Lung (tissue), 12 donors: Measurements from ENCODE around the gene RER1. TPM values are rescaled to one million over a fixed set of nuclear protein-coding genes. Genes with fewer than 3 reads are reported as not detected.

Source experiments
- ATAC-seq: fragments of 200-7000 bp; cut with Tn5 transposase; one replicate; pipeline ENCODE4 v1.9.1; 2020; ENCODE audit warnings: moderate number of reproducible peaks; ENCODE audit not compliant: insufficient read depth, low FRiP score
- DNase-seq, 3 donors: peaks; one replicate each; pipeline ENCODE4 v3.0.0-alpha.2; 2013 to 2017
- H3K27ac ChIP-seq, 2 donors: one replicate each; pipeline ENCODE4 v1.5.1; 2013; ENCODE audit warnings: mild to moderate bottlenecking in 2 of 2, moderate library complexity in 2 of 2, control low read depth in 1 of 2, inconsistent platforms in 1 of 2, low read depth in 1 of 2, low read length in 1 of 2
- H3K27me3 ChIP-seq, 3 donors: one replicate each; pipeline ENCODE4 v1.5.1; 2013; ENCODE audit warnings: low read length in 2 of 3; ENCODE audit not compliant: control insufficient read depth in 3 of 3, insufficient read depth in 3 of 3
- H3K36me3 ChIP-seq, 4 donors: one replicate each; pipeline ENCODE4 v1.5.1; 2013; ENCODE audit warnings: low read length in 4 of 4, mild to moderate bottlenecking in 1 of 4, moderate library complexity in 1 of 4; ENCODE audit not compliant: control insufficient read depth in 4 of 4, insufficient read depth in 4 of 4
- H3K4me1 ChIP-seq, 5 donors: one replicate each; pipeline ENCODE4 v1.5.1; 2013; ENCODE audit warnings: low read length in 5 of 5, mild to moderate bottlenecking in 2 of 5, moderate library complexity in 1 of 5; ENCODE audit not compliant: control insufficient read depth in 5 of 5, insufficient read depth in 5 of 5
- H3K4me3 ChIP-seq: one replicate; pipeline ENCODE4 v1.5.1; 2013; ENCODE audit warnings: mild to moderate bottlenecking, control low read depth, moderate library complexity
- H3K9ac ChIP-seq, 2 donors: one replicate each; pipeline ENCODE4 v1.5.1; 2013; ENCODE audit warnings: low read length in 2 of 2, control low read depth in 1 of 2; ENCODE audit not compliant: insufficient read depth in 1 of 2
- H3K9me3 ChIP-seq, 4 donors: one replicate each; pipeline ENCODE4 v1.5.1; 2013; ENCODE audit warnings: low read length in 3 of 4, mild to moderate bottlenecking in 1 of 4, moderate library complexity in 1 of 4; ENCODE audit not compliant: control insufficient read depth in 4 of 4, insufficient read depth in 3 of 4
- CTCF ChIP-seq: IDR thresholded peaks from 2 replicates; pipeline ENCODE4 v1.5.1; 2012; ENCODE audit warnings: mild to moderate bottlenecking; ENCODE audit errors: control extremely low read depth, extremely low read depth
- WGBS, 2 donors: extraction: QIAGEN DNeasy Blood & Tissue Kit; methylation state at CpG; one replicate each; pipeline ENCODE4 v1.1.7; 2013; 5-methylcytosine and 5-hydroxymethylcytosine counted together
- polyA plus RNA-seq, 2 donors: library from polyadenylated mRNA; stranded (reverse); fragments of 200-250 nt; gene quantifications; one replicate each; pipeline ENCODE4 v1.2.1, GENCODE V29; 2013
- total RNA-seq, 2 donors: library from RNA; depleted of rRNA in 1 of 2; stranded (reverse); fragments of >200 nt in 1 of 2; gene quantifications; one replicate each; pipeline ENCODE4 v1.2.1, GENCODE V29; 2014 to 2021
- donor health status: control.
- donor health status: control.
- donor health status: Bipolar disorder and iron deficiency.
- donor health status: healthy.
- donor health status: DM: yes; HTN: yes; CAD: no.

Gene RER1
- total and polyA plus RNA-seq, 4 donors = 71.7 to 134 (median 87.9) TPM

DNA sequence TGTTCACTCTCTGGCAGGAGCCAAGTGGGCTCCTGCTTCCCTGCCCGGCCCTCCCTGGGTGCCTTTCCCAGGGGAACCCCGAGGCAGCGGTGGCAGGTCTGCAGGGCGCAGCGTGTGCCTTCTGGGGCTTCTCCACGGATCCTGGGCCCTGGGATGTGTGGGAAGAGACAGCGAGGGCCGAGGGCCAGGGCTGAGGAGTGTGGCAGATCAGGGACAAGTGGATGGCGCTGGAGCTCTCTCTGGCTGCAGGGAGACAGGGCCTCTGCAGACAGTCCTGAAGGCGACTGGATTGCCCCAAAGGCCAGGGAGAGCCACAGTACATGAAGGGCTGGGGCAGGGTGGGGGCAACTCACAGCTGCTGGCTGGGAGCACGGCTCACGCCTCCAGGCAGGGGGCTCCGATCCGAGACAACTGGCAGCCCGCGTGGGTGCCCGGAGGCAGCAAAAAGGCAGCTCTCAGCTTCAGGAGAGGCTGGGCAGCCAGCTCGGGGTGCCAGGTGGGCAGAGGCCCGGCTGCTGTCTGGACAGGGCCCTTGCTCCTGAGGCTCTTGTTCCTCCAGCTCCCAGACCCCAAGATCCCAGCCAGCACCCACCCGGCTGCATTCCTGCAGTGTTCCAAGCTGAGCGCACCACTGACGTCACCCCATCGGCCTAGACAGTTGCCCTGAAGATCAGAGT, 16.3 kb upstream of the RER1 start:
- DNase-seq (no peak), ATAC-seq (no peak)
- H3K9ac ChIP-seq = no peak overlapping the region
- H3K9me3 ChIP-seq = no peaks in the 10 kb centered on the region
- 81 to 91% methylated on average over 20 to 23 of the region's 23 CpGs for WGBS, 2 donors
- no peak for TF ChIP-seq CTCF
- H3K36me3 ChIP-seq = peaks cover 0 to 12% (median 4%) of the 10 kb centered on the region in 4 donors
- no peak overlapping the region for H3K27ac ChIP-seq
- no peak overlapping the region for H3K4me3 ChIP-seq
- H3K4me1 ChIP-seq = no peaks in the 10 kb centered on the region
- no peaks in the 10 kb centered on the region for H3K27me3 ChIP-seq

DNA sequence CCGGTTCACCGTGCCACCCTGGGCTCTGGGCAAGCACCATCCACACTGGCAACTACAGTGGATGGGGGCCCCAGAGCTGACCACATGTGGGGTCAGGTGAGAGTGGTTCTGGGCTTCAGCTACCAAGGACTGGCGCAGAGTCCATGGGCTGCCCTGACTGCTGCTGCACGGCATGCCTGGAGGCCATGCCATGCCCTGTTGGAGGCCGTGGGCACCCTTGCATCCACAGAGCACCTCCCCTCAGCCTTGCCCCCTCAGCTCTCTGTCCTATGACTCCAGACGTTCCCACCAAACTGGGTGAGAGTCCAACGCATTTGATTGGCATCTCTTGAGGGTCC, 15.7 kb upstream of the RER1 start:
- WGBS, 2 donors = 77 to 90% methylated on average over 6 to 7 of the region's 7 CpGs
- H3K9me3 ChIP-seq = no peaks in the 10 kb centered on the region
- TF ChIP-seq CTCF = no peak
- no peak for DNase-seq
- H3K4me1 ChIP-seq = no peaks in the 10 kb centered on the region
- H3K4me3 ChIP-seq = no peak overlapping the region
- no peak overlapping the region for H3K27ac ChIP-seq
- H3K36me3 ChIP-seq = peaks cover 0 to 12% (median 4%) of the 10 kb centered on the region in 4 donors
- ATAC-seq = no peak
- H3K9ac ChIP-seq = no peak overlapping the region
- no peaks in the 10 kb centered on the region for H3K27me3 ChIP-seq

- peaks cover 0 to 10% (median 3%) of the 10 kb centered on the region in 4 donors for H3K36me3 ChIP-seq
- H3K4me3 ChIP-seq = no peak overlapping the region
- TF ChIP-seq CTCF = no peak
- 80 to 87% methylated on average over 23 of the region's 23 CpGs for WGBS, 2 donors
- H3K4me1 ChIP-seq = peaks cover 0 to under 1% (median 0%) of the 10 kb centered on the region in 5 donors
- no peak overlapping the region for H3K27ac ChIP-seq
- H3K27me3 ChIP-seq = no peaks in the 10 kb centered on the region
- H3K9me3 ChIP-seq = no peaks in the 10 kb centered on the region
- ATAC-seq (no peak), DNase-seq (no peak)
- no peak overlapping the region for H3K9ac ChIP-seq
Observed at GRCh38 chr1:2376261-2376741, 15.3 kb upstream of the RER1 start.
